ENCODE results near the gene LYPD1. TPM values are rescaled to one million over a fixed set of nuclear protein-coding genes. Genes with fewer than 3 reads are reported as not detected.

LYPD1 gene
- total RNA-seq, 1 donor from 2014 or later: 6.0 TPM

DNA sequence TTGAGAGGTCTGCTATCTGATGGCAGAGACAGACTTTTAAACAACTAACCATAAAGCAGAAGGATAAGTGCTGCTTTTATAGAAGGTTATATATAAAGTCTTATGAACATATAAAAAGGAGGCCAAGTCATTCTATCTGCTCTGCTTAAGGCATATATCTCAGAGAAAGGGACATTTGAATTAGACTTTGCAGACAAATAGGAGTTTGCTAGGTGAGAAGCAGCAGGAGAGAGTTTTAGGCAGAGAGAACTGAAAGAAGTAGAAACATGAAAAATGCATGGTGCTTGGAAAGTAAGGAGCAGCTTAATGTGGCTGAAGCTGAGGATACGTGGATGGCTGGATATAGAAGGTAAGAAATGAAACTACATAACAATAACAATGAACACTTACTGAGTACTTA, 65.4 kb downstream of the LYPD1 start:
- no peaks in the 10 kb centered on the region for H4K20me1 ChIP-seq (ENCODE audit: low read depth)
- no peaks in the 10 kb centered on the region for H3K9me3 ChIP-seq (ENCODE audit: low read depth)
- H3K4me2 ChIP-seq: no peak overlapping the region
- H3K4me3 Mint-ChIP-seq: no peak overlapping the region
- H3K27ac Mint-ChIP-seq: peak overlapping the region; percentile 20
- TF ChIP-seq EZH2phosphoT487 (IDR thresholded peaks at IDR 0.05) (no peak), CTCF (IDR thresholded peaks at IDR 0.05) (no peak), EZH2 (IDR thresholded peaks at IDR 0.05) (no peak)
- H3K4me1 ChIP-seq: no peaks in the 10 kb centered on the region
- no peaks in the 10 kb centered on the region for H3K9me3 Mint-ChIP-seq
- no peak for DNase-seq (ENCODE audit: low spot score)
- H3K9ac ChIP-seq: no peak overlapping the region
- H3K36me3 ChIP-seq: no peaks in the 10 kb centered on the region
- no peak overlapping the region for H2AFZ ChIP-seq (replicated peaks)
- H3K4me1 Mint-ChIP-seq: peaks cover 32% of the 10 kb centered on the region
- H3K36me3 Mint-ChIP-seq: no peaks in the 10 kb centered on the region
- no peaks in the 10 kb centered on the region for H3F3A ChIP-seq (ENCODE audit: low read depth)
- H3K79me2 ChIP-seq (ENCODE audit: low read depth): no peaks in the 10 kb centered on the region
- H3K27me3 Mint-ChIP-seq (ENCODE audit: insufficient read depth, low read depth): no peaks in the 10 kb centered on the region
- H3K4me3 ChIP-seq: no peak overlapping the region
- H3K27me3 ChIP-seq: no peaks in the 10 kb centered on the region
- no peak overlapping the region for H3K27ac ChIP-seq

DNA sequence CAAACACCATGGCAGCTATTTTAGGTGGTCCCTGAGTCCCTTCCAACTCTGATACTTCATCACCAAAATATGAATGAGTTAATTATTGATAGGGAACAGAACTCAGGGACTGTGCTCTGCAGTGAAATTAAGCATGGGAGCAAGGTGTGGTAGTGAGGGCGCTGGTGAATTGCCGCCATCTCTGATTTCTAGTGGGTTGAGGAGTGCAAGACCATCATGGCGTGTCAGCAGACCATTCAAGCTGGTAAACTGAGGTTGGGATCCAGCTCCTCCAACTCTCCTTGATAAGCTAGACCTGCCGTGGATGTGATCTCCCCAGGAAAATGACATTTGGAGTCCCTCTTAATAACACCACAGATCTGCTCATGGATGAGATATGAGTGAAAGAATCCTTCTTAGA, 70.4 kb downstream of the LYPD1 start:
- no peaks in the 10 kb centered on the region for H3K9me3 ChIP-seq (ENCODE audit: low read depth)
- Mint-ChIP-seq H3K27ac (no peak overlapping the region), H3K4me1 (peaks cover 24% of the 10 kb centered on the region)

GRCh38 chr2:132598536-132598935, 71.5 kb downstream of the LYPD1 start:
- Mint-ChIP-seq H3K4me1 (peaks cover 28% of the 10 kb centered on the region), H3K27ac (peak overlapping the region; percentile 30), H3K27me3 (ENCODE audit: insufficient read depth, low read depth) (peaks cover under 1% of the 10 kb centered on the region), H3K36me3 (no peaks in the 10 kb centered on the region), H3K4me3 (no peak overlapping the region), H3K9me3 (peaks cover 5% of the 10 kb centered on the region)
- Histone ChIP-seq H3K36me3 (no peaks in the 10 kb centered on the region), H2AFZ (replicated peaks) (no peak overlapping the region), H3K9me3 (ENCODE audit: low read depth) (no peaks in the 10 kb centered on the region), H3K79me2 (ENCODE audit: low read depth) (no peaks in the 10 kb centered on the region), H4K20me1 (ENCODE audit: low read depth) (no peaks in the 10 kb centered on the region), H3K27ac (no peak overlapping the region), H3K4me1 (no peaks in the 10 kb centered on the region), H3K27me3 (no peaks in the 10 kb centered on the region), H3F3A (ENCODE audit: low read depth) (no peaks in the 10 kb centered on the region), H3K9ac (no peak overlapping the region), H3K4me3 (no peak overlapping the region), H3K4me2 (no peak overlapping the region)
- TF ChIP-seq EZH2 (IDR thresholded peaks at IDR 0.05) (no peak), CTCF (IDR thresholded peaks at IDR 0.05) (no peak), EZH2phosphoT487 (IDR thresholded peaks at IDR 0.05) (no peak)
- no peak for DNase-seq (ENCODE audit: low spot score)

More for the DNA sequence above, 70.4 kb downstream of the LYPD1 start:
- H3K27me3 ChIP-seq: no peaks in the 10 kb centered on the region
- TF ChIP-seq EZH2 (IDR thresholded peaks at IDR 0.05) (no peak), CTCF (IDR thresholded peaks at IDR 0.05) (no peak), EZH2phosphoT487 (IDR thresholded peaks at IDR 0.05) (no peak)
- no peak overlapping the region for H3K9ac ChIP-seq
- no peak overlapping the region for H2AFZ ChIP-seq (replicated peaks)
- H3K4me1 ChIP-seq: no peaks in the 10 kb centered on the region
- no peaks in the 10 kb centered on the region for H3K36me3 ChIP-seq
- H3K4me2 ChIP-seq: no peak overlapping the region
- H3K36me3 Mint-ChIP-seq: no peaks in the 10 kb centered on the region
- H3K27ac ChIP-seq: no peak overlapping the region
- no peaks in the 10 kb centered on the region for H4K20me1 ChIP-seq (ENCODE audit: low read depth)
- no peaks in the 10 kb centered on the region for H3K79me2 ChIP-seq (ENCODE audit: low read depth)
- DNase-seq (ENCODE audit: low spot score): no peak
- no peaks in the 10 kb centered on the region for H3F3A ChIP-seq (ENCODE audit: low read depth)
- H3K27me3 Mint-ChIP-seq (ENCODE audit: insufficient read depth, low read depth): no peaks in the 10 kb centered on the region
- H3K9me3 Mint-ChIP-seq: peaks cover 5% of the 10 kb centered on the region
- no peak overlapping the region for H3K4me3 Mint-ChIP-seq
- no peak overlapping the region for H3K4me3 ChIP-seq

Measured in neural progenitor cell (in vitro differentiated cells).